Activated CD8-positive, alpha-beta memory T cell treated with anti-CD3 and anti-CD28 coated beads, Interleukin-2, amount 10 ng/mL, durations not matched to agents 7 days and 5 days (primary cell): Measurements from ENCODE around the gene SP100. TPM values are rescaled to one million over a fixed set of nuclear protein-coding genes. Genes with fewer than 3 reads are reported as not detected.
A peak's percentile ranks its signal among the peaks of the same experiment; 100 is the strongest.

ENCODE experiments used
- ATAC-seq: fragments of 150-1000 bp; cut with Tn5 transposase; one replicate; pipeline ENCODE4 v1.10.0; 2021; ENCODE audit warnings: moderate library complexity
- CTCF ChIA-PET: fragments of 350-600 bp; sonication (Branson Sonifier 250); formaldehyde crosslinking; loops from one replicate; lab custom pipeline; 2021; ENCODE audit warnings: antibody characterized with exemption; lab: Charles Lee
- DNase-seq: peaks from one replicate; pipeline ENCODE4 v3.0.0-alpha.2; 2020
- H3K27ac Mint-ChIP-seq: one replicate; pipeline ENCODE4 v1.8.0; 2021; ENCODE audit warnings: mild to moderate bottlenecking, mixed read lengths
- H3K27me3 Mint-ChIP-seq: one replicate; pipeline ENCODE4 v1.8.0; 2021; ENCODE audit warnings: mixed read lengths
- H3K36me3 Mint-ChIP-seq: one replicate; pipeline ENCODE4 v1.8.0; 2021; ENCODE audit warnings: mild to moderate bottlenecking, mixed read lengths
- H3K4me1 Mint-ChIP-seq: one replicate; pipeline ENCODE4 v1.8.0; 2021; ENCODE audit warnings: mixed read lengths
- H3K4me3 Mint-ChIP-seq: one replicate; pipeline ENCODE4 v1.8.0; 2021; ENCODE audit warnings: mild to moderate bottlenecking, moderate library complexity, mixed read lengths
- H3K9me3 Mint-ChIP-seq: one replicate; pipeline ENCODE4 v1.8.0; 2022; ENCODE audit warnings: low read depth, mixed read lengths
- total RNA-seq, 2 experiments: library from RNA; stranded (reverse); gene quantifications; one replicate each; pipeline ENCODE4 v1.2.3, GENCODE V29; 2021

Gene SP100
- total RNA-seq, 2 experiments from 2014 or later, result 255 to 385 TPM

GRCh38 chr2:230552181-230552580 lies 136.2 kb downstream of the SP100 start:
- DNase-seq (no peak), ATAC-seq (no peak)
- H3K4me3 Mint-ChIP-seq, result no peak overlapping the region
- CTCF ChIA-PET, result interaction anchor here (0.6 to 1.2 kb wide), 2 partner anchors 13 to 38 kb away, joined by 3 to 4 read pairs; no protein-coding TSS in a partner anchor
- H3K27ac Mint-ChIP-seq, result no peak overlapping the region
- H3K9me3 Mint-ChIP-seq, result peaks cover 4% of the 10 kb centered on the region
- peaks cover 4% of the 10 kb centered on the region for H3K4me1 Mint-ChIP-seq
- H3K36me3 Mint-ChIP-seq, result peaks cover 5% of the 10 kb centered on the region
- H3K27me3 Mint-ChIP-seq, result peaks cover 2% of the 10 kb centered on the region

GRCh38 chr2:230557065-230557464 lies 141.1 kb downstream of the SP100 start:
- ATAC-seq (no peak), DNase-seq (no peak)
- Mint-ChIP-seq H3K27me3 (peaks cover 7% of the 10 kb centered on the region), H3K9me3 (peaks cover 9% of the 10 kb centered on the region), H3K4me3 (no peak overlapping the region), H3K36me3 (peaks cover 6% of the 10 kb centered on the region), H3K4me1 (peaks cover 4% of the 10 kb centered on the region), H3K27ac (no peak overlapping the region)
- CTCF ChIA-PET, result no interaction called here

- Mint-ChIP-seq H3K27ac (peak overlapping the region; percentile 5), H3K4me3 (no peak overlapping the region), H3K27me3 (peaks cover 3% of the 10 kb centered on the region), H3K36me3 (peaks cover 15% of the 10 kb centered on the region), H3K4me1 (peaks cover 15% of the 10 kb centered on the region), H3K9me3 (peaks cover 4% of the 10 kb centered on the region)
- ATAC-seq (peak; percentile 36), DNase-seq (no peak)
- CTCF ChIA-PET, result interaction anchor here (0.7 kb wide), 2 partner anchors 13 to 25 kb away, joined by 4 to 5 read pairs; no protein-coding TSS in a partner anchor
These were observed 149.1 kb downstream of the SP100 start for GRCh38 chr2:230564805-230565779.

GRCh38 chr2:230569298-230569697 lies 153.3 kb downstream of the SP100 start:
- H3K27ac Mint-ChIP-seq, result no peak overlapping the region
- DNase-seq (no peak), ATAC-seq (no peak)

GRCh38 chr2:230570987-230571386 lies 155.0 kb downstream of the SP100 start:
- ATAC-seq, result no peak
- no peak overlapping the region for H3K4me3 Mint-ChIP-seq
- H3K36me3 Mint-ChIP-seq, result peaks cover 36% of the 10 kb centered on the region
- peaks cover 11% of the 10 kb centered on the region for H3K4me1 Mint-ChIP-seq
- peaks cover 24% of the 10 kb centered on the region for H3K9me3 Mint-ChIP-seq
- DNase-seq, result no peak
- no peak overlapping the region for H3K27ac Mint-ChIP-seq
- no peaks in the 10 kb centered on the region for H3K27me3 Mint-ChIP-seq
- CTCF ChIA-PET, result interaction anchor here (1.8 kb wide), 1 partner anchor 24 kb away, joined by 4 read pairs; no protein-coding TSS in a partner anchor

More at GRCh38 chr2:230569298-230569697, 153.3 kb downstream of the SP100 start:
- no peaks in the 10 kb centered on the region for H3K27me3 Mint-ChIP-seq
- no peak overlapping the region for H3K4me3 Mint-ChIP-seq
- H3K9me3 Mint-ChIP-seq, result peaks cover 18% of the 10 kb centered on the region
- CTCF ChIA-PET, result interaction anchor here (0.6 kb wide), 1 partner anchor 406 kb away, joined by 3 read pairs; no protein-coding TSS in a partner anchor
- peaks cover 31% of the 10 kb centered on the region for H3K36me3 Mint-ChIP-seq
- peaks cover 13% of the 10 kb centered on the region for H3K4me1 Mint-ChIP-seq

- peak; percentile 87 for DNase-seq
- Mint-ChIP-seq H3K27ac (peak overlapping the region; percentile 79), H3K27me3 (no peaks in the 10 kb centered on the region), H3K4me1 (peaks cover 12% of the 10 kb centered on the region), H3K9me3 (peaks cover 15% of the 10 kb centered on the region), H3K36me3 (peaks cover 23% of the 10 kb centered on the region), H3K4me3 (peak overlapping the region; percentile 26)
- ATAC-seq, result peak; percentile 99
- CTCF ChIA-PET, result interaction anchor here (0.6 to 0.9 kb wide), 2 partner anchors 203 to 249 kb away, joined by 3 read pairs; partner anchors contain the start of gene SP140L
These were observed 159.8 kb downstream of the SP100 start for GRCh38 chr2:230575642-230576324.

- no peak for DNase-seq
- peaks cover 13% of the 10 kb centered on the region for H3K4me1 Mint-ChIP-seq
- no peak overlapping the region for H3K27ac Mint-ChIP-seq
- H3K36me3 Mint-ChIP-seq, result peaks cover 24% of the 10 kb centered on the region
- CTCF ChIA-PET, result interaction anchor here (0.9 kb wide), 1 partner anchor 228 kb away, joined by 3 read pairs; no protein-coding TSS in a partner anchor
- ATAC-seq, result no peak
- H3K27me3 Mint-ChIP-seq, result no peaks in the 10 kb centered on the region
- peaks cover 15% of the 10 kb centered on the region for H3K9me3 Mint-ChIP-seq
- no peak overlapping the region for H3K4me3 Mint-ChIP-seq
These were observed 161.1 kb downstream of the SP100 start for GRCh38 chr2:230577114-230577513.

- Mint-ChIP-seq H3K9me3 (peaks cover 18% of the 10 kb centered on the region), H3K4me3 (no peak overlapping the region), H3K27ac (no peak overlapping the region), H3K4me1 (peaks cover 23% of the 10 kb centered on the region), H3K36me3 (peaks cover 31% of the 10 kb centered on the region), H3K27me3 (no peaks in the 10 kb centered on the region)
- CTCF ChIA-PET, result no interaction called here
- ATAC-seq (no peak), DNase-seq (no peak)
These were observed 162.1 kb downstream of the SP100 start for GRCh38 chr2:230578106-230578505.

- Mint-ChIP-seq H3K27me3 (no peaks in the 10 kb centered on the region), H3K36me3 (peaks cover 19% of the 10 kb centered on the region), H3K27ac (peak overlapping the region; percentile 78), H3K9me3 (peaks cover 4% of the 10 kb centered on the region), H3K4me3 (peak overlapping the region; percentile 19), H3K4me1 (peaks cover 28% of the 10 kb centered on the region)
- CTCF ChIA-PET, result interaction anchor here (1.2 kb wide), 1 partner anchor 34 kb away, joined by 3 read pairs; no protein-coding TSS in a partner anchor
- peak; percentile 57 for DNase-seq
- peak; percentile 92 for ATAC-seq
These were observed 166.9 kb downstream of the SP100 start for GRCh38 chr2:230582851-230583283.

- no peak for DNase-seq
- peaks cover 29% of the 10 kb centered on the region for H3K4me1 Mint-ChIP-seq
- H3K36me3 Mint-ChIP-seq, result peaks cover 22% of the 10 kb centered on the region
- no peak overlapping the region for H3K4me3 Mint-ChIP-seq
- peaks cover 4% of the 10 kb centered on the region for H3K9me3 Mint-ChIP-seq
- CTCF ChIA-PET, result interaction anchor here (2.3 kb wide), 1 partner anchor 19 kb away, joined by 7 read pairs; no protein-coding TSS in a partner anchor
- peak overlapping the region; percentile 78 for H3K27ac Mint-ChIP-seq
- H3K27me3 Mint-ChIP-seq, result no peaks in the 10 kb centered on the region
- no peak for ATAC-seq
These were observed 167.6 kb downstream of the SP100 start for GRCh38 chr2:230583581-230583980.

- H3K27me3 Mint-ChIP-seq, result no peaks in the 10 kb centered on the region
- CTCF ChIA-PET, result no interaction called here
- H3K4me3 Mint-ChIP-seq, result no peak overlapping the region
- H3K27ac Mint-ChIP-seq, result no peak overlapping the region
- peaks cover 27% of the 10 kb centered on the region for H3K36me3 Mint-ChIP-seq
- ATAC-seq, result no peak
- peaks cover 52% of the 10 kb centered on the region for H3K4me1 Mint-ChIP-seq
- H3K9me3 Mint-ChIP-seq, result peaks cover 4% of the 10 kb centered on the region
- no peak for DNase-seq
These were observed 170.5 kb downstream of the SP100 start for GRCh38 chr2:230586328-230586982.

- DNase-seq (no peak), ATAC-seq (no peak)
- H3K4me1 Mint-ChIP-seq, result peaks cover 57% of the 10 kb centered on the region
- H3K36me3 Mint-ChIP-seq, result peaks cover 16% of the 10 kb centered on the region
- H3K27ac Mint-ChIP-seq, result no peak overlapping the region
- H3K9me3 Mint-ChIP-seq, result no peaks in the 10 kb centered on the region
- CTCF ChIA-PET, result no interaction called here
- H3K4me3 Mint-ChIP-seq, result no peak overlapping the region
- no peaks in the 10 kb centered on the region for H3K27me3 Mint-ChIP-seq
These were observed 173.0 kb downstream of the SP100 start for GRCh38 chr2:230589025-230589424.
